HG03342 (cell line): Measurements from ENCODE around the gene NOL12.

ENCODE experiments used
- ATAC-seq: cut with Tn5 transposase; IDR thresholded peaks from one replicate; pipeline ENCODE4 v1.9.1; 2021; ENCODE audit warnings: mild to moderate bottlenecking, moderate library complexity; ENCODE audit not compliant: unreplicated experiment

Gene NOL12

DNA sequence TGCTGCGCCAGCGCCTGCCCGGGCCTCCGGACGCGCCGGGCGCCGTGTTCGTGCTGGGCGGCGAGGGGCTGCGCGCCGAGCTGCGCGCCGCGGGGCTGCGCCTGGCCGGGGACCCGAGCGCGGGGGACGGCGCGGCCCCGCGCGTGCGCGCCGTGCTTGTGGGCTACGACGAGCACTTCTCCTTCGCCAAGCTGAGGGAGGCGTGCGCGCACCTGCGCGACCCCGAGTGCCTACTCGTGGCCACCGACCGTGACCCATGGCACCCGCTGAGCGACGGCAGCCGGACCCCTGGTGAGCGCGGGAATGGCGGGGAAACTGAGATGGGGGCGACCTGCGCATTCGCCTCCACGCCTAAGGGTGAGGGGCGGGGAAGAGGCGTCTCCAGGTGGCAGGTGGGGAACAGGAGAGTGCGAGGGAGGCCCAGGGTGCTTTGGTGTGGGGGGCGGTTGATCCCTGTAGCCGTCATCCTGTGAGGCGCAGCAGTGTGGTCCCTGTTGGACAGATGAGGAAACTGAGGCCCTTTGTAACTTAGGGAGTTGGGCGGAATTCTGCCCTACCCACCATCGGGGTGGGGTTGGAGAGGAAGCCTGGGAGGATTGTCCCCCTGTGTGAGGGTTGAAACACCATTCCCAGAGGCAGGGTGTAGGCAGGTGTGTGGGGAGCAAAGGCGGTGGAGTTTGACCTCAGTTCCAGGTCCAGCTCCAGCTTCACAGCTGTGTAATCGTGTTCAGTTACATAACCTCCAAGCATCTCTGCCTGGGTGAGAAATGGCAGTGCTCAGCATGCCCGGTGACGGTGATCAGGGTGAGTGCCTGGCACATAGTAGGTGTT is 26.9 kb upstream of the NOL12 start:
- ATAC-seq, result peak; percentile 7

DNA sequence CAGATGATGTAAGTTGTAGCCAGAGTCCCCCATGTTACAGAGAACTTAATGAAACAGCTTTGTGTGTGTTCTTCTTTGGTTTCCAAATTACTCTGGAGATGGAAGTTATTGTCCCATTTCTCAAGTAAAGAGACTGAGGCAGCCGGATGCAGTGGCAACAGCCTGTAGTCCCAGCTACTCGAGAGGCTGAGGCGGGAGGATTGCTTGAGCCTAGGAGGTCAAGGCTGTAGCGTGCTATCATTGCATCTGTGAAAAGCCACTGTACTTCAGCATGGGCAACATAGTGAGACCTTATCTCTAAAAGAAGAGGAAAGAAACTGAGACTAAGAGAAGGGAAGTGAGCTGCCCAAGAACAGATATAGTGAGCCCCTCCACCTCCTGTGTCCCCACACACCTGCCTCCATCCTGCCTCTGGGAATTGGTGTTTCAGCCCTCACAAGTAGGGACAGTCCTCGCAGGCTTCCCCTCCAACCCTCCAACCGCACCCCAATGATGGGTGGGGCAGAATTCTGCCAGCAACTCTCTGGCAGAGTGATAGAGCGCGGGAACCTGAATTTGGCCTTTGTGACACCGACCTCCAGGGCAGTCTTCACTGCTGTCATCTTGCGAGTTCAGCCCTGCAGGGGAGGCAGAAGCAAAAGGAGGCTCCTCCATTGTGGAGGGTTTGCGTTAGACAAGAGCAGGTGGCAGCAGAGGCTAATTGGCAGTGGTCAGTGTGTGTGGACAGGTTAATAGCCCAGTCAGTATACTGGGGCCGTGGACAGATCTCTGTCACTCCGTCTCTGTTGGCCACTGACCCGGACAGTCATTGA is 26.0 kb upstream of the NOL12 start:
- no peak for ATAC-seq

DNA sequence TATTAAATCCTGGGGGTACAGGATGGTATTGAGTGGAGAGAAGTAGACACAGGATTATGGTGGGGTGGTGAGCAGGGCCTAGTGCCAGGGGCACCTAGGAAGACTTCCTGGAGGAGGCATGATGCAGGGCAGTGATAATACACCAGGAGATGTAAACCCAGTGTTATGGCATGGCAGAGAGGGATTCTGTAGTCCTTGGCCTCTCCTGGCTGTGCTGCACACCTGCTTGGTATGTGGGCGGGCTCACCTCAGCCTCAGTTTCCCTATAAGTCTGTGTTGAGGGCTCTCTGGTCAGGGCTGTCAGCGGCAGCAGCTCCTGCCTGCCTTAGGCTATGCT is 25.5 kb upstream of the NOL12 start:
- no peak for ATAC-seq

GRCh38 chr22:37661160-37661924 is 24.8 kb upstream of the NOL12 start:
- no peak for ATAC-seq

- ATAC-seq, result no peak
Measured at GRCh38 chr22:37662039-37662438, 24.1 kb upstream of the NOL12 start.

DNA sequence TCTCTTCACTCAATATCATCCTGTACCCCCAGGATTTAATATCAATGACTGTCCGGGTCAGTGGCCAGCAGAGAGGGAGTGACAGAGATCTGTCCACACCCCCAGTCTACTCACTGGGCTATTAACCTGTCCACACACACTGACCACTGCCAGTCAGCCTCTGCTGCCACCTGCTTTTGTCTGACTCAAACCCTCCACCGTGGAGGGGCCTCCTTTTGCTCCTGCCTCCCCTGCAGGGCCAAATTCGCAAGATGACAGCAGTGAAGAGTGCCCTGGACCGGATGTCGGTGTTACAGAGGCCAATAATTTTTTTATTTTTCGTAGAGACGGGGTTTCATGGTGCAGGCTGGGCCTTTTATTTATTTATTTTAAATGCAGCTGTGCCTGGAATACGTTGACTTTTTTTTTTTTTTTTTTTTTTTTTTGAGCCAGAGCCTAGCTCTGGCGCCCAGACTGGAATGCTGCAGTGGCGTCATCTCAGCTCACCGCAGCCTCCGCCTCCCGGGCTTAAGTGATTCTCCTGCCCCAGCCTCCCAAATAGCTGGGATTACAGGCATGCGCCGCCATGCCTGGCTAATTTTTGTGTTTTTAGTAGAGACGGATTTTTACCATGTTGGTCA is 22.5 kb upstream of the NOL12 start:
- ATAC-seq, result no peak

DNA sequence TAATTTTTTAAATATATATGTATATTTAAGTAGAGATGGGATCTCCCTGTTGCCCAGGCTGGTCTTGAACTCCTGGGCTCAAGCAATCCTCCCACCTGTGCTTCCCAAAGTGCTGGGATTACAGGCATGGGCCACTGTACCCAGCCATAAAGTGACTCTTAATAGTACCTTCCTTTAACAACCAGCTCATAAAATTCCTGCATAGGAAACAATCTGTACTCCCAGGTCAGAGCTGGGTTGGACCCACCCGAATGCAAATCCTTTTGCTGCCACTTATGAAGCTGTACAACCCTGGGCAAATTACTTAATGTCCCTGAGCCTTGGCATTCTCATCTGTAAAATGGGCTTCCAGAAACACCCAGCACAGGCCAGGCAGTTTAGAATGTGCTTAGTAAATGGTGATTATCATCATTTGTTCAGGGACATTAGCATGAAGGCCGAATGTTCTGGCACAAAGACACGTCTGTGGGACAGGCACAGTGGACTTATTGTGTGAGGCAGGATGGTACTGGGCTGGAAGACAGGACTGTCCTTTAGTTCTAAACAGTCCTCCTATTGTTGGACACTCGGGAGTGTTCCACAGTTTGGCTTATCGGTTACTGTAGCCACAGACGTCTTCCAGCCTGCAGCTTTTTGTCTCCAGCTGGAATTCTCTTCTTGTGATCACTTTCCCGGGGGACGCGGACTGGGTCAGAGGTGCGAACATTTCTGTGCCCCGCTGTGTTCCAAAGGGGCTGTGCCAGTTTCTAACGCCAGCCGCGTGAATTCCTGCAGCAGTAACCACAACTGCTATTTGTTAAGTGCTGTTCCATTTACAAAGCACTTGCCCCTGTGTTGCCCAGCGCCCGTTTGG is 21.7 kb upstream of the NOL12 start:
- ATAC-seq, result no peak

DNA sequence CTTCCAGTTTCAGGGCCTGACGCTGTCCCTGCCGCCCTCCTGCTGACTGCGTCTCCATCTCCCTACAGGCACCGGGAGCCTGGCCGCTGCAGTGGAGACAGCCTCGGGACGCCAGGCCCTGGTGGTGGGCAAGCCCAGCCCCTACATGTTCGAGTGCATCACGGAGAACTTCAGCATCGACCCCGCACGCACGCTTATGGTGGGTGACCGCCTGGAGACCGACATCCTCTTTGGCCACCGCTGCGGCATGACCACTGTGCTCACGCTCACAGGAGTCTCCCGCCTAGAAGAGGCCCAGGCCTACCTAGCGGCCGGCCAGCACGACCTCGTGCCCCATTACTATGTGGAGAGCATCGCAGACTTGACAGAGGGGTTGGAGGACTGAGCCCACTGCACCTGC is 20.7 kb upstream of the NOL12 start:
- ATAC-seq, result no peak

- ATAC-seq, result no peak
Measured at GRCh38 chr22:37669586-37669985, 16.6 kb upstream of the NOL12 start.

DNA sequence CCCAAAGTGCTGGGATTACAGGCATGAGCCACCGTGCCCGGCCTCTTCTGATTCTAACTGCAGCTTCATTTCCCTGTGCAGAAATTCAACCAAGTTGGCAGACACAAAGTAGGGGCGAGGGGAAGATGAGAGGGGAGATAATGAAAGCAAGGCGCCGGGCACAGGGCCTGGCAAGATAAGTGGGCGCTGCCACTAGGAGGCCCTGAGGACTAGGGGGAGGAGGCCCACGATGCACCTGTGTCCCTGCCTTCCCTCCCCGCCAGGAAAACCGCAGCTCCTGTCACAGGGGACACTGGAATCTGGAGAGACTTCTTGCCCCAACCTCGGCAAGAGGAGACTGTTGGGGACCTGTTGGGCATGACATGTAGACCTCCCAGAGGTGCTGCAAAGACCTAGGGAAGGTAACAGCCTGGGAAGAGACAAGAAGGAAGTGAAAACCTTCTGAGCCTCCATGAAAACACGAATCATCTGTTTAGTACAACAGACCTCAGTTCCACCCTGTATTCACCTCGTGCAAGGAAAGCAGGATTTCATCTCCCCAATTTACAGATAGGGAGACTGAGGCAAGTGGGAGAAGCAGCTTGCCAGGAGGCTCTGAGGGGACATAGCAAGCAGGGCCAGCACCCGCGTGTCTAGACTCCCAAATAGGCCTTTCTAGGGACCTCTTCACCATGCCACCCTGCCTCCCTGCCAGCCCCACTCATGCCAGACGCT is 13.8 kb upstream of the NOL12 start:
- no peak for ATAC-seq

- no peak for ATAC-seq
Measured at GRCh38 chr22:37672920-37673455, 13.2 kb upstream of the NOL12 start.

DNA sequence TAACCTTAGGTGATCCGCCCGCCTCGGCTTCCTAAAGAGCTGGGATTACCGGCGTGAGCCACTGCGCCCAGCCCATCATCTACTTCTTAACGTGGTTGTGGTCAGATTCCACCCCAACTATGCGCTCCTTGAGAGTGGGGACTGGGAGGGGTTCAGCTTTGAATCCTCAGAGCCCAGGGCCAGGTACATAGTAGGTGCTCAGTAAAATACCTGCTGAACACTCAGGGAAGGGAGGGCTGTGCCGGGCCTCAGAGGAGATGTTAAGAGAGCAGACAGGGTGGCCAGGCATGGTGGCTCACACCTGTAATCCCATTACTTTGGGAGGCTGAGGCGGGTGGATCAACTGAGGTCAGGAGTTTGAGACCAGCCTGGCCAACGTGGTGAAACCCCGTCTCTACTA is 11.9 kb upstream of the NOL12 start:
- no peak for ATAC-seq

DNA sequence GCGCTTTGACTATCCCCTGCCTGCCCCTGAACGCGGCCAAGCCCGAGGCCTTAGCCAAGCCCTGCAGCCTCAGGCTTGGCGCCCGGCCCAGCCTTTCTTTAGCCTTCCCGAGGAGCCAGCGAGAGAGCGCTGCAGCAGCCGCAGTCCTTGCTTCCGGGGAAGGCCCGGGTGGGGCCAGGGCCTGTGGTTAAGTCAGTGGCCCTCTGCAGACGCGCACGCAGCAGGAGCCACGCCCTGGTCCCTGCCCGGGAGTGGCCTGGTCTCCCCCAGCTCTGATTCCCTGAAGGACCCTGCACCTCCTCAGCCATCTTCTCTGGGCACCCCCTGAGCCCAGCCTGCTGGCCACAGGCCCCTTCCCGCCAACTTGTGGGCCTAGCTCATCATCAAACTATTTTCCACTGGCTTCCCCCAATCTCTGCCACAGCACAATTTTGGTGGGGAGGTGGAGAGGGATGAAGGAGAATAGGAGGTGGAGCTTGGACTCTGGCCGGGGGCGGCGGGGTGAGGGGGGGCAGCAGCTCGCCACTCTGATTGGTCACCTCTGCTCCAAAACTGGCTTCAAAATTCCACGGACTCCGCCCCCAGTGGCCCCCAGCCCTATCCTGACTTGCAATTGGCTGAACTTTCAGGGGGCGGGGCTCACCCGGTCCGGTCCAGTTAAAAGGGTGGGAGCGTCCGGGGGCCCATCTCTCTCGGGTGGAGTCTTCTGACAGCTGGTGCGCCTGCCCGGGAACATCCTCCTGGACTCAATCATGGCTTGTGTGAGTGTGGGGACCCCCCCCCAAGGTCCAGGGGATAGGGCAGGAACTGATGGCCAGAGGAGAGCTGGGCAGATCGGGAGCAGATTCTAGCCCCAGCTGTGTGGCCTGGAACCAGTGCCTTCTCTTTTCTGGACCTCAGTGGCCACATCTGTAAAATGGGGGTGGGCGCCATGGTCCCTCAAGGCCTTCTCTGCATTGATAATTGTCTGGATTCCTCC is 10.9 kb upstream of the NOL12 start, which contains the start of gene LGALS1:
TSS of gene LGALS1 (plus strand) at position 686 of the 979 bp plus-strand sequence. CDS start at position 753, 67 bp downstream.
- no peak for ATAC-seq

DNA sequence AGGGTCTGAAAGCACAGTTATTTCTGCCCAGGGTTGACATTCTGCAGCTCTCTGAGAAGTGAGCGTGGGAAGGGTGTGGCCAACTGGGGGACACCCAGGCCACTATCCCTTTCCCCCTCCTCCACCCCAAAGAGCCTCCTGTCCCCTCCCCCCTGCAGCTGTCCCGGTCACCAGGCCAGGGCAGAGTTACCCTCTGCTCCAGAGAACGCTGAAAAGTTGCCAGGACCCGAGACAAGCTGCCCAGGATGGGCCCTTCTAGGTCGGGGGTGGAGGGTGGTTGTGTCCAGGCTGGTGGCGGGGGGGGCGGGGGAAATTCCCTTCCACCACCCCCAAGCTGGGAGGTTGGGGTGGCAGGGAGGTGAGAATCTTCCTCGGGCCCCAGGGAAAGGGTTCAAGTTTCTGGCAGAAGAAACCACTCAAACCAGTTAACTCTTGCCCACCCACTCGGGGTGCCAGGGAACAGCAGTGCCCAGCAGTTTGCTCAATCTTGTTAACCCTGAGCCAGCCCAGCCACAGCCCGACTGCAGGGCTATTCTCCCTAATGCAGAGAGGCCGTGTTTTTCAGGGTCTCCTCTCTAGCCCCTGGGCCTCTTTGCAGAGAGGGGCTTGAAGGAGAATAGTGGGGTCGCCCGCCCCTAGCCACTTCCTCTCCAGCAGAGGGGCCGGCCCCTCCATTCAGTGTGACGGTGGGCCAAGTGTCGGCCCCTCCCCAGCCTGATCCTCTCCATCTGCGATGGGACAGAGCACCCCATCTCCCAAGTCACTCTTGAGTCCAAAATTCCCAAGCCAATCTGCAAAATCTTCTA is 10.0 kb upstream of the NOL12 start:
- no peak for ATAC-seq

- peak; percentile 58 for ATAC-seq
Measured at GRCh38 chr22:37676736-37677492, 9.2 kb upstream of the NOL12 start.

DNA sequence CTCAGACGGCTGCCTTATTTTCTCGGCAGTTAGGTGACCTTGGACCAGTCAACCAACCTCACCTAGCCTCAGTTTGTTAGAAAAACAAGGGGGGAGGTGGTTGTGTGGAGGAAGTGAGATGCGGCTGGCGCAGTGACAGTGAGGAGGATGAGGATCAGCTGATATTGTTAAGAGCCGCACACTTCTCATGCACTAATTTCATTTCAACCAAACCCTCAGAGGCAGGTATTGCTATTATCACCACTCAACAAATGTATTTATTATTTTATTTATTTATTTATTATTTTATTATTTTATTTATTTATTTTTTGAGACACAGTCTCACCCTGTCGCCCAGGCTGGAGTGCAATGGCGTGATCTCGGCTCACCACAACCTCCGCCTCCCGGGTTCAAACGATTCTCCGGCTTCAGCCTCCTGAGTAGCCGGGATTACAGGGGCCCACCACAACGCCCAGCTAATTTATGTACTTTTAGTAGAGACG is 8.6 kb upstream of the NOL12 start:
- no peak for ATAC-seq
